Pons (tissue), 1 donor: Measurements from ENCODE around the gene RGPD5.
"Not testable (repeated sequence)": the region's sequence is repeated elsewhere in the genome, so short reads cannot be mapped to it uniquely, and the experiment has no call there.

Experiments
- DNase-seq: peaks from one replicate; pipeline ENCODE4 v3.0.0-alpha.2; 2016; ENCODE audit warnings: low spot score

Gene RGPD5

DNA sequence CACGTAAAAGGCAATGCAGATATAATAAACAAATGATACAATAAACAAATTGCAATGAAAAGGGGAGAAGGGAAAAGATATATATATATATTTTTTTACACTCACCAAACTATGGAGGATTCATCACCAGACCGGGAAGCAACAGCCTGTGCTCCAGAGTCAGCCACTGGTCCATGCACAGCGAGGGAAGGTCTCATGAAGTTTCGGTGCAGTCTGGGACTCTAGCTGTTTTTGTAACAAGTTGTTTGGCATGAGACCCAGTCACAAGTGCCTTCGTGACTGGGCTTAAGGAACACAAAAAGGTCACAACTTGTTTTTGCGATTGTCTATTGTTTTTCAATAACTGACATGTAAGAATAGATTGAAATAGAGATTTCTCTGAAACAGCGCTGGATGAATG is 99.6 kb downstream of the RGPD5 start:
- DNase-seq, result not testable (repeated sequence)

DNA sequence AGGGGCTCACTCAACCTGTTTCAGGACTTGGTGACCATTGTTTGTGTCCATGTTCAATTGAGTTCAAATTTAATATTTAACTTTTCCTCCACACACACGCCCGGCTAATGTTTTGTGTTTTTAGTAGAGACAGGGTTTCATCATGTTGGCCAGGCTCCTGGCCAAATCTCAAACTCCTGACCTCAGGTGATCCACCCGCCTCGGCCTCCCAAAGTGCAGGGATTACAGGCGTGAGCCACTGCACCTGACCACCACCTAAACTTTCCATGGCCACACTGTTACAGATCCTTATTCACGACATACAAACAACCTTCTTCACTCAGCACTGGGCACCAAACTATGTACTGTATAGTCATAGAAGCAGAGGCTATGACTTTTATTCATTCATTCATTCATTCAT is 100.0 kb downstream of the RGPD5 start:
- DNase-seq, result not testable (repeated sequence)

DNA sequence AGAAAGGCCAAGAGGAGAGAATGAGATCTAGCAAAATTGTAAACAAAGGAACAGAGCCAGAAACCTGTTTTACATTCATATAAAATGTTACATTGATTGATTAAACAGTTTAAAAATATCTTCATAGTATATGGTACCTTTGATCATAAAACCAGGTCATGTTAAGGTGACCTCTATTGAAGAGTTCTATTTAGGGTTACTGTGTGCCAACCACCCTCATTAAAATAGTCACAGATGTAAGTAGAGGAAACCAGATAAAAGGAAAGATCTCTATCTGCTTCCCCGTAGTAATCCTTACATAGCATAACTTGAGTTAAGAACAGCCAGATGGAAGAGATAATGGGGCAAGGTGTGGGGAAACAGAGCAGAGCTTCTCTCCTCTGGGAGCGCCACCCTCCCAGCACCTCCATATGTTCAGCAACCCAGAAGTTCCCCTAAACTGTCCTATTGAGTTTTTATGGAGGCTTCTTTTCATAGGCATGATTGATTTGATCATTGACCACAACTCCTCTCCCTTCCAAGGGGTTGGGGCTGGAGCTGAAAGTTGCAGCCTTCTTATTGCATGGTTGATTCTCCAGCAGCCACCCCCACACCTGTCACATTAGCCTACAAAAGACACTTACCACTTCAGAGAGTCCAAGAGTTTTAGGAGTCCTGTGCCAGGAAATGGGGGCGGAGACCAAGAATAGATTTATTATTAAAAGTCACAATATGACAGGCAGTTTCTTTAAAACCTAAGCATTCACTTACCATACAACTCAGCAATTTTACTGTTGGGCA is 101.2 kb downstream of the RGPD5 start:
- not testable (repeated sequence) for DNase-seq

DNA sequence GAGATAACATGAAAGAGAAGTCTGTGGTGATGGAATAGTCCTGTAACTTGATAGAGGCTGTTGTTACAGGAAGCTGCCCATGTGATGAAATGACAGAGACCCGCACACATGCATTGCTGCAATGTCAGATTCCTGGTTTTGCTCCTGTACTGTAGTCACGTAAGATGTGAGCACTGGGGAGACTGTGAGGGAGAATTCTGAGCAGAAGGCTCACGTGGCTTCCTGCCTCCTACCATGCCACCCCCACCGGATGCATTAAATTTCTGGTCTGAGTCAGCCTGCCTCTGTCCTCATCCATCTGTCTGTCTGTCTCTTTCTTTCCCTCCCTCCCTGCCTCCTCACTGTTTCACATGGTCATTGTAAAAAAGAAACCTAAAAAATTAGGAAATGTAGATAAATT is 102.1 kb downstream of the RGPD5 start:
- not testable (repeated sequence) for DNase-seq

DNA sequence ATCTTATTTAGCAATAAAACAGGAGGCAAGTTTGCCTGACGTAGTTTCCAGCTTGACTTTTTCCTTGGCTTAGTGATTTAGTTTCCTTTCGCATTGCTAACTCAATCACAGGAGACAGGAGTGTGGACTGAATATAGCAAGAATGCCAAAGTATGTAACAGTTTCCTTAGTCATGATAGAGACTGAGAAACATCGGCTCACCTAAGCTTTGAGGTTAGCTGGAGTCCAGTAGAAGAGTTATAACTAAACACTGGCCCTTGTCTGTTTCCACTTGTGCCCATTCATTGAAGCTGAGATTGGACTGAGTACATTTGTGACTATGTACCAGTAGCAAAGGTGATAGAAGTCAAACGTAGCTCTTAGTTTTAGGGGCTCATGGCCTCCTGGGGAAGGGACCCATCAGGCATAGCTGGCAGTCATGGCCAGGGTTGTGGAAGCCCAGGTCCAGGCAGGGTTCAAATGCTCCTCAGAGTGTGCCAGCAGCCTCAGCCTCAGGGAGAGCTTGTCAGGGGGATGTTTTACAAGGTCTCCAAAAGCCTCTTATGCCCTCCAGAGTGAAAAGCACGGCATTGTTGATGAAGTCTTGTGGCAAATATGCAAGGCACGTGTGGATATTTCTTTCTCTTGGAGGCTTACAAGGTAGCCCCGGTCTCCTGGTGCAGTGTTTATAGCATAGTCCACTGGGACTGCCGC is 103.8 kb downstream of the RGPD5 start:
- DNase-seq, result not testable (repeated sequence)

DNA sequence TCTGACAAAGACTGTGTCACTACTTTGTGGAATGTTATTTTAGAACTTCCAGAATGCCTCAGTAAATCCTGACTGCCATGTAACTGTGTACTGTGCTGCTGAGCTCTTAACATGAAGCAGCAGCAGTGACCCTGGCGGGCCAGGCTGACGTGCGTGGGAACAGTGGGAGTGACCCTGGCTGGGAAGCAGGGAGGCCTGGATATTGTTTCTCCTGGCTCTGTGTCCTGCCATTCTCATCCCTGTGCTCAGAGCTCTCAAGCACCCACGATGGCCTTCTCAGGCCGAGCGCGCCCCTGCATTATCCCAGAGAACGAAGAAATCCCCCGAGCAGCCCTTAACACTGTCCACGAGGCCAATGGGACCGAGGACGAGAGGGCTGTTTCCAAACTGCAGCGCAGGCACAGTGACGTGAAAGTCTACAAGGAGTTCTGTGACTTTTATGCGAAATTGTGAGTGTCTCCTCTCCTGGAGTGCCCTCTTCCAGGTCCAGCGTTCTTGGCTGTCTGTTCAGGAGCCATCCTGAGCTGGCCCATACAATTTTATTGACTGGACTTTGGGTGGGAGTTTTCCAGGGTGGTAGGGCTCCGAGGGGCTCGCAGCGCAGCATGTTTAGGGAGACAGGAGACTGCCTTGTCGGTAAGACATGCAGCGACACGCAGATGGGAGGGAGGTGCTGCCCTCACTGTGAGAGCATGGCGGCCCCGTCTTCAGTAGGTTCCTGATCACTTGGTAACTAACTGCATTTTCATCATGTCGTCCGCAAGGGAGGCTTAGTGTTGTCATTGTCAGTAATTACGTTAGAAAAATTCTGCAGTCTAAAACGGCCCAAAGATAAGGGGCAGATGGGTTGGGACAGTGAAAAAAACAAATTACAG is 104.6 kb downstream of the RGPD5 start, which contains the start of gene LIMS3:
Gene LIMS3, plus strand, starts transcription at position 227 of the 875 bp plus-strand sequence. Its CDS starts 41 bp downstream, at position 268.
- DNase-seq, result not testable (repeated sequence)

DNA sequence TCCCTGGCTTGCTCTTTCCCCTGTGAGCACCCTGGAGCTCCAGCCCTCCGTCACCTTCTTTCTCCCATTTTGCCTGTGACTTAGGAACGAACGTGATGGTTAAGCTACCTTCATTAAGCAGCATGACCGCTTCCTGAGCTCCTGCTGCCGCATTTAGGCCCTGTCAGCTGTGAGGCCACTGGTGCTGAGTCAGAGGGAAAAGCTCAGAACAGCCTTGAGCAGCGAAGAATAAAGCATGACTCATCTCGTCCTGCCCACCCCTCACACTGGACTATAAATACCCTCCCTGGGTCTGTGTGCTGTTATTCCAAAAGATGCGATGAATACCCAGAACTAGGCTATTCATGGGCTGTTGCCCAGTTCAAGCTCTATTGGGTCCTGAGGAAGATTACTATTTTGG is 111.7 kb downstream of the RGPD5 start:
- not testable (repeated sequence) for DNase-seq
